H9 (cell line): ENCODE measurements around the gene DPYD. TPM values are rescaled to one million over a fixed set of nuclear protein-coding genes. Genes with fewer than 3 reads are reported as not detected.

Source experiments
- DNase-seq: peaks from one replicate; pipeline ENCODE4 v3.0.0-alpha.2; 2017
- H2AFZ ChIP-seq: one replicate; pipeline ENCODE4 v1.6.1; 2013; ENCODE audit warnings: mild to moderate bottlenecking, low read length, control low read depth, moderate library complexity
- H2AK5ac ChIP-seq: 2 replicates; pipeline ENCODE4 v1.6.1; 2013; ENCODE audit warnings: low read length, control low read depth, mixed read lengths; ENCODE audit not compliant: insufficient read length
- H2BK120ac ChIP-seq: one replicate; pipeline ENCODE4 v1.6.1; 2013; ENCODE audit warnings: low read depth, mild to moderate bottlenecking, low read length, control low read depth, inconsistent platforms; ENCODE audit not compliant: poor library complexity, severe bottlenecking
- H2BK12ac ChIP-seq: 2 replicates; pipeline ENCODE4 v1.6.1; 2013; ENCODE audit warnings: low read length, control low read depth, mixed read lengths, low read depth; ENCODE audit not compliant: insufficient read length
- H2BK15ac ChIP-seq: 2 replicates; pipeline ENCODE4 v1.6.1; 2013; ENCODE audit warnings: low read depth, low read length, control low read depth
- H2BK20ac ChIP-seq: one replicate; pipeline ENCODE4 v1.6.1; 2013; ENCODE audit warnings: low read depth, mild to moderate bottlenecking, low read length, control low read depth, inconsistent platforms; ENCODE audit not compliant: poor library complexity, severe bottlenecking
- H2BK5ac ChIP-seq: 2 replicates; pipeline ENCODE4 v1.6.1; 2013; ENCODE audit warnings: low read length, control low read depth, mixed read lengths; ENCODE audit not compliant: insufficient read length
- H3K14ac ChIP-seq: 2 replicates; pipeline ENCODE4 v1.6.1; 2013; ENCODE audit warnings: low read length, control low read depth; ENCODE audit not compliant: insufficient read depth
- H3K18ac ChIP-seq: 2 replicates; pipeline ENCODE4 v1.6.1; 2013; ENCODE audit warnings: low read depth, mild to moderate bottlenecking, mixed read lengths, low read length, control low read depth; ENCODE audit not compliant: insufficient read length
- H3K23ac ChIP-seq: 2 replicates; pipeline ENCODE4 v1.6.1; 2013; ENCODE audit warnings: low read length, control low read depth, mixed read lengths, low read depth; ENCODE audit not compliant: insufficient read length
- H3K23me2 ChIP-seq: 2 replicates; pipeline ENCODE4 v1.6.1; 2013; ENCODE audit warnings: low read depth, mild to moderate bottlenecking, mixed read lengths, low read length, control low read depth; ENCODE audit not compliant: insufficient read length, poor library complexity, severe bottlenecking
- H3K27ac ChIP-seq: 2 replicates; pipeline ENCODE4 v1.5.1; 2013; ENCODE audit warnings: low read length, control low read depth, mixed read lengths, low read depth; ENCODE audit not compliant: insufficient read length
- H3K27me3 ChIP-seq: 2 replicates; pipeline ENCODE4 v1.6.1; 2013; ENCODE audit warnings: low read length, control low read depth, inconsistent platforms; ENCODE audit not compliant: insufficient read depth
- H3K4ac ChIP-seq: 2 replicates; pipeline ENCODE4 v1.6.1; 2013; ENCODE audit warnings: low read depth, mild to moderate bottlenecking, control low read depth, inconsistent platforms, low read length, moderate library complexity
- H3K4me1 ChIP-seq: 2 replicates; pipeline ENCODE4 v1.6.1; 2013; ENCODE audit warnings: low read length, control low read depth, inconsistent platforms; ENCODE audit not compliant: insufficient read depth
- H3K4me2 ChIP-seq: 2 replicates; pipeline ENCODE4 v1.6.1; 2013; ENCODE audit warnings: low read length, control low read depth, mixed read lengths; ENCODE audit not compliant: insufficient read length, insufficient read depth
- H3K56ac ChIP-seq: 2 replicates; pipeline ENCODE4 v1.6.1; 2013; ENCODE audit warnings: low read depth, mild to moderate bottlenecking, mixed read lengths, low read length, control low read depth; ENCODE audit not compliant: insufficient read length
- H3K79me1 ChIP-seq: 2 replicates; pipeline ENCODE4 v1.6.1; 2013; ENCODE audit warnings: low read depth, mild to moderate bottlenecking, moderate library complexity, low read length, control low read depth, inconsistent platforms; ENCODE audit not compliant: insufficient read depth, poor library complexity, severe bottlenecking
- H3K79me2 ChIP-seq: 2 replicates; pipeline ENCODE4 v1.6.1; 2013; ENCODE audit warnings: low read length, control low read depth, inconsistent platforms; ENCODE audit not compliant: insufficient read depth
- H3K9ac ChIP-seq: 2 replicates; pipeline ENCODE4 v1.6.1; 2013; ENCODE audit warnings: low read length, control low read depth, mixed read lengths; ENCODE audit not compliant: insufficient read length; ENCODE audit errors: extremely low read depth
- H3K9me3 ChIP-seq: one replicate; pipeline ENCODE4 v1.6.1; 2013; ENCODE audit warnings: low read depth, low read length, inconsistent platforms; ENCODE audit not compliant: control insufficient read depth
- H3T11ph ChIP-seq: one replicate; pipeline ENCODE4 v1.6.1; 2013; ENCODE audit warnings: mild to moderate bottlenecking, low read length, control low read depth, inconsistent platforms
- H4K20me1 ChIP-seq: one replicate; pipeline ENCODE4 v1.6.1; 2013; ENCODE audit not compliant: control insufficient read depth, insufficient read length, insufficient read depth
- H4K5ac ChIP-seq: 2 replicates; pipeline ENCODE4 v1.6.1; 2013; ENCODE audit warnings: low read depth, mild to moderate bottlenecking, mixed read lengths, low read length, control low read depth; ENCODE audit not compliant: insufficient read length
- H4K8ac ChIP-seq: replicated peaks from 2 replicates; pipeline ENCODE4 v1.6.1; 2013; ENCODE audit warnings: low read length, control low read depth, mixed read lengths, low read depth; ENCODE audit not compliant: insufficient read length
- H4K91ac ChIP-seq: 2 replicates; pipeline ENCODE4 v1.6.1; 2013; ENCODE audit warnings: low read depth, mild to moderate bottlenecking, moderate library complexity, mixed read lengths, low read length, control low read depth; ENCODE audit not compliant: insufficient read length
- H3K27ac Mint-ChIP-seq, 3 experiments: 2 replicates in 2 of 3; 3 replicates in 1 of 3; pipeline ENCODE4 v1.8.0; 2020 to 2021; ENCODE audit warnings: mixed read lengths in 3 of 3, mild to moderate bottlenecking in 1 of 3, moderate library complexity in 1 of 3
- H3K27me3 Mint-ChIP-seq: 2 replicates; pipeline ENCODE4 v1.8.0; 2021; ENCODE audit warnings: low read depth, mild to moderate bottlenecking, moderate library complexity, mixed read lengths
- H3K36me3 Mint-ChIP-seq, 3 experiments: 2 replicates in 2 of 3; 3 replicates in 1 of 3; pipeline ENCODE4 v1.8.0; 2020 to 2021; ENCODE audit warnings: low read depth in 3 of 3, mixed read lengths in 3 of 3; ENCODE audit not compliant: insufficient read depth in 1 of 3
- H3K4me1 Mint-ChIP-seq, 2 experiments: 2 replicates each; pipeline ENCODE4 v1.8.0; 2020; ENCODE audit warnings: mixed read lengths in 2 of 2
- H3K4me3 Mint-ChIP-seq, 2 experiments: 2 replicates in 1 of 2; 3 replicates in 1 of 2; pipeline ENCODE4 v1.8.0; 2020 to 2021; ENCODE audit warnings: mild to moderate bottlenecking in 2 of 2, mixed read lengths in 2 of 2, moderate library complexity in 1 of 2
- H3K9me3 Mint-ChIP-seq, 2 experiments: 2 replicates in 1 of 2; 3 replicates in 1 of 2; pipeline ENCODE4 v1.8.0; 2020; ENCODE audit warnings: mild to moderate bottlenecking in 2 of 2, mixed read lengths in 2 of 2, moderate library complexity in 1 of 2
- CTCF ChIP-seq: fragments of 200-600 bp; sonication (generic); conservative IDR thresholded peaks from 3 replicates; pipeline ENCODE4 v1.8.0; 2021; ENCODE audit warnings: antibody characterized with exemption, mild to moderate bottlenecking
- total RNA-seq: library from RNA; stranded (reverse); gene quantifications from 2 replicates; pipeline ENCODE4 v1.2.1, GENCODE V29; 2021

DPYD gene
- total RNA-seq, 1 experiment from 2014 or later, result 0.37 TPM

GRCh38 chr1:97778718-97779117, 142.1 kb downstream of the DPYD start:
- Histone ChIP-seq H2AFZ (no peak overlapping the region), H2BK120ac (no peak overlapping the region), H3T11ph (no peak overlapping the region), H3K9me3 (no peaks in the 10 kb centered on the region), H2BK12ac (no peak overlapping the region), H2BK5ac (no peak overlapping the region), H2BK15ac (no peak overlapping the region), H3K9ac (no peak overlapping the region), H4K91ac (no peak overlapping the region), H3K27ac (no peak overlapping the region), H3K4ac (no peak overlapping the region), H3K79me1 (no peaks in the 10 kb centered on the region), H2AK5ac (no peak overlapping the region), H4K5ac (no peak overlapping the region), H3K23ac (no peak overlapping the region), H4K20me1 (no peaks in the 10 kb centered on the region), H3K4me2 (no peak overlapping the region), H3K14ac (no peak overlapping the region), H3K18ac (no peak overlapping the region), H3K23me2 (no peaks in the 10 kb centered on the region), H3K27me3 (no peaks in the 10 kb centered on the region), H4K8ac (no peak overlapping the region), H3K56ac (no peak overlapping the region), H3K4me1 (no peaks in the 10 kb centered on the region), H2BK20ac (no peak overlapping the region), H3K79me2 (no peaks in the 10 kb centered on the region)
- Mint-ChIP-seq H3K4me3 (no peak overlapping the region), H3K27ac (no peak overlapping the region), H3K27me3 (no peaks in the 10 kb centered on the region), H3K9me3 (peaks cover 0 to 3% of the 10 kb centered on the region in 2 experiments; a peak in 2 of 5 replicates), H3K4me1 (no peaks in the 10 kb centered on the region), H3K36me3 (peaks cover 0 to 4% (median 0%) of the 10 kb centered on the region in 3 experiments; a peak in 1 of 7 replicates)
- TF ChIP-seq CTCF, result no peak
- DNase-seq, result no peak
